ENCODE data around the gene PIKFYVE. TPM values are rescaled to one million over a fixed set of nuclear protein-coding genes. Genes with fewer than 3 reads are reported as not detected.
A peak's percentile ranks its signal among the peaks of the same experiment; 100 is the strongest.

PIKFYVE gene
- total RNA-seq, 4 donors from 2014 or later: 19.1 to 29.7 (median 22.8) TPM

- 96% methylated on average over 1 of the region's 1 CpG for WGBS
- TF ChIP-seq, protein P1, sequence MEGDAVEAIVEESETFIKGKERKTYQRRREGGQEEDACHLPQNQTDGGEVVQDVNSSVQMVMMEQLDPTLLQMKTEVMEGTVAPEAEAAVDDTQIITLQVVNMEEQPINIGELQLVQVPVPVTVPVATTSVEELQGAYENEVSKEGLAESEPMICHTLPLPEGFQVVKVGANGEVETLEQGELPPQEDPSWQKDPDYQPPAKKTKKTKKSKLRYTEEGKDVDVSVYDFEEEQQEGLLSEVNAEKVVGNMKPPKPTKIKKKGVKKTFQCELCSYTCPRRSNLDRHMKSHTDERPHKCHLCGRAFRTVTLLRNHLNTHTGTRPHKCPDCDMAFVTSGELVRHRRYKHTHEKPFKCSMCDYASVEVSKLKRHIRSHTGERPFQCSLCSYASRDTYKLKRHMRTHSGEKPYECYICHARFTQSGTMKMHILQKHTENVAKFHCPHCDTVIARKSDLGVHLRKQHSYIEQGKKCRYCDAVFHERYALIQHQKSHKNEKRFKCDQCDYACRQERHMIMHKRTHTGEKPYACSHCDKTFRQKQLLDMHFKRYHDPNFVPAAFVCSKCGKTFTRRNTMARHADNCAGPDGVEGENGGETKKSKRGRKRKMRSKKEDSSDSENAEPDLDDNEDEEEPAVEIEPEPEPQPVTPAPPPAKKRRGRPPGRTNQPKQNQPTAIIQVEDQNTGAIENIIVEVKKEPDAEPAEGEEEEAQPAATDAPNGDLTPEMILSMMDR (IDR thresholded peaks at IDR 0.05): no peak
- TF ChIP-seq POLR2AphosphoS5 (IDR thresholded peaks at IDR 0.05): no peak
- TF ChIP-seq EP300 (IDR thresholded peaks at IDR 0.05): no peak
- TF ChIP-seq POLR2A (IDR thresholded peaks at IDR 0.05; ENCODE audit: low read depth): no peak
- Histone ChIP-seq H3K36me3 (peaks cover 27 to 55% (median 45%) of the 10 kb centered on the region in 4 donors), H3K27me3 (no peaks in the 10 kb centered on the region), H3K27ac (replicated peaks in 1 of 4) (no peak overlapping the region), H3K4me1 (no peaks in the 10 kb centered on the region), H3K4me3 (no peak overlapping the region), H3K9me3 (no peaks in the 10 kb centered on the region)
- intact Hi-C loops (cut with DNase I): no loop called here
- no peak for DNase-seq (ENCODE audit: extremely low spot score)
Measured at GRCh38 chr2:208306291-208306690, 40.2 kb downstream of the PIKFYVE start.

GRCh38 chr2:208311321-208311720 is 45.3 kb downstream of the PIKFYVE start:
- Histone ChIP-seq H3K27me3 (no peaks in the 10 kb centered on the region), H3K4me1 (no peaks in the 10 kb centered on the region), H3K4me3 (no peak overlapping the region), H3K9me3 (no peaks in the 10 kb centered on the region), H3K36me3 (peaks cover 13 to 28% (median 20%) of the 10 kb centered on the region in 4 donors), H3K27ac (replicated peaks in 1 of 4) (no peak overlapping the region)
- intact Hi-C loops (cut with DNase I): no loop called here
- 66% methylated on average over 2 of the region's 2 CpGs for WGBS
- TF ChIP-seq EP300 (IDR thresholded peaks at IDR 0.05) (no peak), POLR2AphosphoS5 (IDR thresholded peaks at IDR 0.05) (no peak), POLR2A (IDR thresholded peaks at IDR 0.05; ENCODE audit: low read depth) (no peak)
- TF ChIP-seq, protein P1 (IDR thresholded peaks at IDR 0.05): no peak
- DNase-seq (ENCODE audit: extremely low spot score): no peak

DNA sequence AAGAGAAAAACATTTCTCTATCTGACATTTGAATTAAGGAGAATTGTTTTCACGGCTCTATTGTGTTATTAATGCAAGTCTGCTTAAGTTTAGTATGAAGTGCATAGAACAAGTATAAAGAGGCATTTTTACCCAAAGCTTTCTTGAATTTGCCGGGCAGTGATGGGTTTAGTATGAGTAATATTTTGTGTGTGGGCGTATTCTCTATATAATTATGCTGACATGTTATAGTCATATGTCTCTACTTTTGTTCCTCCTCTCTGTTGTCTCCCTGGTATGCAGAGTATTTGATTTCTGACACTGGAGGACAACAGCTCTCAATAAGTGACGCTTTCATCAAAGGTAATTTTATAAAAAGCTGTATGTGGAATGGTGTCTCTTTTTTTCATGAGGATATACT is 45.9 kb downstream of the PIKFYVE start:
- intact Hi-C loops (cut with DNase I): no loop called here
- TF ChIP-seq POLR2A (IDR thresholded peaks at IDR 0.05; ENCODE audit: low read depth): no peak
- TF ChIP-seq POLR2AphosphoS5 (IDR thresholded peaks at IDR 0.05): no peak
- TF ChIP-seq EP300 (IDR thresholded peaks at IDR 0.05): no peak
- TF ChIP-seq, protein P1 (IDR thresholded peaks at IDR 0.05): no peak
- H3K27ac ChIP-seq (replicated peaks in 1 of 4): no peak overlapping the region
- H3K27me3 ChIP-seq: no peaks in the 10 kb centered on the region
- no peak for DNase-seq (ENCODE audit: extremely low spot score)
- no peak overlapping the region for H3K4me3 ChIP-seq
- H3K36me3 ChIP-seq: peaks cover 13 to 30% (median 21%) of the 10 kb centered on the region in 4 donors
- no peaks in the 10 kb centered on the region for H3K4me1 ChIP-seq
- 85% methylated on average over 4 of the region's 4 CpGs for WGBS
- H3K9me3 ChIP-seq: no peaks in the 10 kb centered on the region

DNA sequence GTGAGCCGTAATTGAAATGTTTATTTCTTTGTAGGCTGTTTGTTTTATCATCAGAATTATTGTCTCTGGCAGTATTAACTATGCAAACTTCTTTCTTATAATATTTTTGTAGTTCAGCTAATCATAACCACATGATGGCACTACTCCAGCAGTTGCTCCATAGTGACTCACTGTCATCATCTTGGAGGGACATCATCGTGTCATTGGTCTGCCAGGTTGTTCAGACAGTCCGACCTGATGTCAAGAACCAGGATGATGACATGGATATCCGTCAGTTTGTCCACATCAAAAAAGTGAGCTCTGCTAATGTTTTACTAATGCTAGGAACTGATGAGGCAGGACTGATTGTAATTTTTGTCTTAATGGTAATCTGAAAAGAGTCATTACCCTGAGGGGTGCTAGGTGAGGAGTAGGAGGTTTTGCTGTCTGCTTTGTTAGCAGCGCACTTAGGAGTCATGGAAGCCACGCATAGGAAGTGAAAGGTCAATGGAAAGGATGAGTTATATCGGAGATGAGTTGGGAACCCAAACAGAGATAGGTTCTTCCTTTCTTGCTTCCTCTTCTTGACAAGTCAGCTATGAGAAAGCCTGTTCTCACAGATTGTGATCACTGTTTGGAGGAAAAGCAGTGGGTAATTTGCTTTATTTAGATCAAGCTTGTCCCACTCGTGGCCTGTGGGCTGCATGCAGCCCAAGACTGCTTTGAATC is 49.2 kb downstream of the PIKFYVE start:
- intact Hi-C loops (cut with DNase I): no loop called here
- Histone ChIP-seq H3K27me3 (no peaks in the 10 kb centered on the region), H3K4me3 (no peak overlapping the region), H3K27ac (replicated peaks in 1 of 4) (no peak overlapping the region), H3K4me1 (peaks cover 11 to 12% (median 12%) of the 10 kb centered on the region in 4 donors), H3K36me3 (peaks cover 13 to 48% (median 32%) of the 10 kb centered on the region in 4 donors), H3K9me3 (no peaks in the 10 kb centered on the region)
- 82% methylated on average over 8 of the region's 8 CpGs for WGBS
- TF ChIP-seq EP300 (IDR thresholded peaks at IDR 0.05) (no peak), POLR2AphosphoS5 (IDR thresholded peaks at IDR 0.05) (peak in 1 of 2 donors; percentile 15)
- no peak for DNase-seq (ENCODE audit: extremely low spot score)

DNA sequence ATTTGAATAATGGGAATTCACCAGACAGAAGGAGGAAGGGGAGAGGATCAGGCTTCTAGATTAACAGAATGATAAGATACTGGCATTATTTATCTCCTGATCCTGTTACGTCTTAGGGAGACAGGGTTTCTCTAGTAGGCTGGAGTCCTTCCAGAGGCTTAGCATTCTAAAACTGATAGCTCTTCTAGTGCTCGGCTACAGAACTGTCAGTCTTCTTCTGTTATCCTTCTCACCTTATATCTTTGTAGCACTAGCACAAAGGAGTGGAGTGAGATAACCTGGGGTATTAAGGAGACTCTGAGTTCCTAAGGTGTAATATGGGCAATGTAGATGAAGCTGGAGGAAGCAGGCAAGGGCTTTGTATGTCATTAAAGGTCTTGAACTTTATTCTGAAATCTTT is 52.1 kb downstream of the PIKFYVE start:
- H3K36me3 ChIP-seq: peaks cover 13 to 49% (median 33%) of the 10 kb centered on the region in 4 donors
- no peak for TF ChIP-seq POLR2AphosphoS5 (IDR thresholded peaks at IDR 0.05)
- TF ChIP-seq POLR2A (IDR thresholded peaks at IDR 0.05; ENCODE audit: low read depth): no peak
- TF ChIP-seq, protein P1 (IDR thresholded peaks at IDR 0.05): no peak
- TF ChIP-seq EP300 (IDR thresholded peaks at IDR 0.05): no peak
- H3K4me1 ChIP-seq: peaks cover 28 to 31% (median 30%) of the 10 kb centered on the region in 4 donors
- H3K4me3 ChIP-seq: no peak overlapping the region
- H3K9me3 ChIP-seq: no peaks in the 10 kb centered on the region
- DNase-seq (ENCODE audit: extremely low spot score): no peak
- 73% methylated on average over 2 of the region's 2 CpGs for WGBS
- no peak overlapping the region for H3K27ac ChIP-seq (replicated peaks in 1 of 4)
- intact Hi-C loops (cut with DNase I): no loop called here
- no peaks in the 10 kb centered on the region for H3K27me3 ChIP-seq

Data from esophagus muscularis mucosa (tissue), 4 donors.